Measurements from ENCODE around the gene SOX8. TPM values are rescaled to one million over a fixed set of nuclear protein-coding genes. Genes with fewer than 3 reads are reported as not detected.
A peak's percentile ranks its signal among the peaks of the same experiment; 100 is the strongest.

The SOX8 gene
- total RNA-seq, 1 donor from 2014 or later, result 0.18 TPM

DNA sequence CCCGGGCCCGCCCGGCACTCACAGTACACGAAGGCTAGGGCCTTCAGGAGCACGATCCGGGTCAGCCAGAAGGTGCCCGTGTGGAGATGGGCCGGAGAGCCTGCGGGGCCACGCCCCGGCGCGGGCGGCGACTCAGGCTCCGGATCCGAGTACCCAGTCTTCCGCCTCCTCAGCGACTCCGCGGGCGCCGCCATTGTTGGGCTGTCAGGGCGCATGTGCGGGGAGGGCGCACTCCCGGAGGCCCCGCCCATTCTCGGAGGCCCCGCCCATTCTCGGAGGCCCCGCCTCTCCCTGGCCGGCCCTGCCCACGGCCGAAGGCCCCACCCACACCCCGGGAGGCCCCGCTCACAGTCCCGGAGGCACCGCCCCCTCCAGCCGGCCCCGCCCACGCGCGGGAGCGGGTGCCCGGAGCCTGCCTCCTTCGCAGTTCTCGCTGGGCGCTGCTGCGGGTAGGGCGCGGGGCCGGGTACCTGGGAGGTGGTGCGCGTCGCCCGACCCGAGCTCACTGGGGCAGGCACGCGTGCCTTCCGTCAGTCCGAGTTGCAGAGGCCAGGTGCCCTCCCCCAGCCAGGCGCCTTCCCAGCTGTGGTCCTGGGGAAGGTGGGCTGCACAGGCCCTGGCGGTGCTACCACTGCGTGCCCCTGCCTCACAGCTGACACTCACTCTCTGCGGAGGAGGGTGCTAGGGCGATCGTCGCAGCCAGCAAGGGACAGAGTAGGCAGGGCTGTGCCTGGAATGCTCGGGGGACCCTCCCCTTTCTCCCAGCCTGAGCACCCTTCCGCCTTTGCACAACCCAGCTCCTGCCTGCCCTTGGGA is 10.6 kb upstream of the SOX8 start, which contains the start of gene LMF1:
TSS of gene LMF1 (minus strand) at position 219 of the 816 bp plus-strand sequence. CDS start at position 215, 4 bp downstream.
- Mint-ChIP-seq H3K27ac (peak within 1 kb of the TSS; percentile 65), H3K4me3 (peak within 1 kb of the TSS; percentile 85), H3K4me1 (peaks cover 19% of the 10 kb centered on the region), H3K9me3 (no peaks in the 10 kb centered on the region), H3K27me3 (peaks cover 8% of the 10 kb centered on the region), H3K36me3 (ENCODE audit: low read depth) (peaks cover 22% of the 10 kb centered on the region)
- ChIA-PET POLR2A (no interaction called here), CTCF (no interaction called here)
- DNase-seq, result peak; percentile 100
- intact Hi-C loops (cut with micrococcal nuclease), result loop anchor here (1.0 to 10.0 kb wide), 4 partner anchors 10 to 644 kb away; partner anchors contain the start of genes ANTKMT, CRAMP1, IFT140 and SOX8
- TF ChIP-seq, protein P1, sequence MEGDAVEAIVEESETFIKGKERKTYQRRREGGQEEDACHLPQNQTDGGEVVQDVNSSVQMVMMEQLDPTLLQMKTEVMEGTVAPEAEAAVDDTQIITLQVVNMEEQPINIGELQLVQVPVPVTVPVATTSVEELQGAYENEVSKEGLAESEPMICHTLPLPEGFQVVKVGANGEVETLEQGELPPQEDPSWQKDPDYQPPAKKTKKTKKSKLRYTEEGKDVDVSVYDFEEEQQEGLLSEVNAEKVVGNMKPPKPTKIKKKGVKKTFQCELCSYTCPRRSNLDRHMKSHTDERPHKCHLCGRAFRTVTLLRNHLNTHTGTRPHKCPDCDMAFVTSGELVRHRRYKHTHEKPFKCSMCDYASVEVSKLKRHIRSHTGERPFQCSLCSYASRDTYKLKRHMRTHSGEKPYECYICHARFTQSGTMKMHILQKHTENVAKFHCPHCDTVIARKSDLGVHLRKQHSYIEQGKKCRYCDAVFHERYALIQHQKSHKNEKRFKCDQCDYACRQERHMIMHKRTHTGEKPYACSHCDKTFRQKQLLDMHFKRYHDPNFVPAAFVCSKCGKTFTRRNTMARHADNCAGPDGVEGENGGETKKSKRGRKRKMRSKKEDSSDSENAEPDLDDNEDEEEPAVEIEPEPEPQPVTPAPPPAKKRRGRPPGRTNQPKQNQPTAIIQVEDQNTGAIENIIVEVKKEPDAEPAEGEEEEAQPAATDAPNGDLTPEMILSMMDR (IDR thresholded peaks at IDR 0.05), result no peak
- peak; percentile 99 for ATAC-seq (ENCODE audit: low read depth)

DNA sequence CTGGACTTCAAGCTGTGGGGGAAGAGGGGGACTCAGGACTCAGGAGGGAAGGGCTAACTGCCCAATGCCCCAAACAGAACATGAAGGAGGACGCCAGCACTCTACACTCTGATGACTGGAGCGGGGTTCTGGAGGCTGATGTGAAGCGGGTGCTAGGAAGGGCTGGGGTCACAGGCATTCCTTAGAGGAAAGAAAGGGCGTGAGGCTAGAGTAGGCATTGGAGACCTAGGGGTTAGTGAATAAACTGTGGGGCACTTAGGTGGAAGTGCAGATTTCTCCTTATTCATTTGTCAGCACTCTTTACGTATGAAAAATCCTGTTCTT is 10.0 kb upstream of the SOX8 start:
- H3K4me3 Mint-ChIP-seq, result peak overlapping the region; percentile 58
- H3K36me3 Mint-ChIP-seq (ENCODE audit: low read depth), result peaks cover 18% of the 10 kb centered on the region
- DNase-seq (no peak), ATAC-seq (ENCODE audit: low read depth) (no peak)
- ChIA-PET CTCF (no interaction called here), POLR2A (no interaction called here)
- H3K4me1 Mint-ChIP-seq, result peaks cover 19% of the 10 kb centered on the region
- H3K27me3 Mint-ChIP-seq, result peaks cover 8% of the 10 kb centered on the region
- TF ChIP-seq, protein P1 (IDR thresholded peaks at IDR 0.05), result no peak
- intact Hi-C loops (cut with micrococcal nuclease), result loop anchor here (1.0 to 10.0 kb wide), 4 partner anchors 10 to 643 kb away; partner anchors contain the start of genes ANTKMT, CRAMP1, IFT140 and SOX8
- no peak overlapping the region for H3K27ac Mint-ChIP-seq
- H3K9me3 Mint-ChIP-seq, result no peaks in the 10 kb centered on the region

- intact Hi-C loops (cut with micrococcal nuclease), result loop anchor here (1.0 to 10.0 kb wide), 4 partner anchors 9 to 643 kb away; partner anchors contain the start of genes ANTKMT, CRAMP1, IFT140 and SOX8
- no peak overlapping the region for H3K27ac Mint-ChIP-seq
- H3K4me1 Mint-ChIP-seq, result peaks cover 19% of the 10 kb centered on the region
- H3K36me3 Mint-ChIP-seq (ENCODE audit: low read depth), result peaks cover 15% of the 10 kb centered on the region
- ATAC-seq (ENCODE audit: low read depth) (no peak), DNase-seq (no peak)
- ChIA-PET POLR2A (no interaction called here), CTCF (no interaction called here)
- H3K4me3 Mint-ChIP-seq, result peak overlapping the region; percentile 58
- TF ChIP-seq, protein P1 (IDR thresholded peaks at IDR 0.05), result no peak
- peaks cover 11% of the 10 kb centered on the region for H3K27me3 Mint-ChIP-seq
- no peaks in the 10 kb centered on the region for H3K9me3 Mint-ChIP-seq
Observed at GRCh38 chr16:971981-972315, 9.6 kb upstream of the SOX8 start.

- Mint-ChIP-seq H3K4me3 (no peak overlapping the region), H3K27me3 (peaks cover 11% of the 10 kb centered on the region), H3K27ac (no peak overlapping the region), H3K9me3 (no peaks in the 10 kb centered on the region), H3K36me3 (ENCODE audit: low read depth) (peaks cover 12% of the 10 kb centered on the region), H3K4me1 (peaks cover 19% of the 10 kb centered on the region)
- intact Hi-C loops (cut with micrococcal nuclease), result loop anchor here (5.0 to 10.0 kb wide), 2 partner anchors 250 to 642 kb away; partner anchors contain the start of genes ANTKMT, CRAMP1 and IFT140
- ATAC-seq (ENCODE audit: low read depth), result no peak
- ChIA-PET CTCF (no interaction called here), POLR2A (no interaction called here)
- DNase-seq, result no peak
- TF ChIP-seq, protein P1 (IDR thresholded peaks at IDR 0.05), result no peak
Observed at GRCh38 chr16:972316-973002, 9.1 kb upstream of the SOX8 start.

DNA sequence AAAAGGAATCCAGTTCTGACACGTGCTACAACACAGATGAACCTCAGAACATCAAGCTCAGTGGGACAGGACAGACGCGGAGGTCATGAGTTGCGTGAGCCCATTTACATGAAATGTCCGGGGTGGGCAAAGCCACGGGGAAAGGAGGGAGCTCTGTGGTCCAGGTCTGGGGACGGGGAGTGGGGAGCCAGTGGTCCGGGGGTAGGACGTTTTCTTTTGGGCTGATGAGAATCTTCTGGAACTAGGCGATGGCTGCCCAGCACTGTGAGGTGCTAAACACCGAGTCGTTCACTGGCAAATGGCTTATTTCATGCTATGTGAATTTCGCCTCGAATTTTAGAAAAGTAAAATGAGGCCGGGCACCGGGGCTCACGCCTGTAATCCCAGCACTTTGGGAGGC is 8.2 kb upstream of the SOX8 start:
- H3K9me3 Mint-ChIP-seq, result no peaks in the 10 kb centered on the region
- ATAC-seq (ENCODE audit: low read depth), result no peak
- no peak for DNase-seq
- CTCF ChIA-PET, result no interaction called here
- H3K27ac Mint-ChIP-seq, result no peak overlapping the region
- TF ChIP-seq, protein P1 (IDR thresholded peaks at IDR 0.05), result no peak
- peaks cover 4% of the 10 kb centered on the region for H3K36me3 Mint-ChIP-seq (ENCODE audit: low read depth)
- H3K27me3 Mint-ChIP-seq, result peaks cover 18% of the 10 kb centered on the region
- POLR2A ChIA-PET, result no interaction called here
- no peak overlapping the region for H3K4me3 Mint-ChIP-seq
- peaks cover 16% of the 10 kb centered on the region for H3K4me1 Mint-ChIP-seq
- intact Hi-C loops (cut with micrococcal nuclease), result loop anchor here (5.0 to 10.0 kb wide), 2 partner anchors 251 to 641 kb away; partner anchors contain the start of genes ANTKMT, CRAMP1 and IFT140

Measured in activated B cell treated with CpG ODN at 0.5 μM for 24 hours (primary cell).